GM12873 (cell line): ENCODE data around the gene RPUSD1.

Experiments used
- CTCF ChIP-seq: IDR thresholded peaks from 2 replicates; pipeline ENCODE4 v1.5.1; 2012; ENCODE audit warnings: low read depth, mild to moderate bottlenecking, moderate library complexity, low read length, control low read depth; ENCODE audit not compliant: insufficient read depth; ENCODE audit errors: missing control alignments

Gene RPUSD1

GRCh38 chr16:795580-796229 lies 7.5 kb upstream of the RPUSD1 start:
- no peak for TF ChIP-seq CTCF

GRCh38 chr16:794853-795466 lies 6.8 kb upstream of the RPUSD1 start:
- TF ChIP-seq CTCF, result no peak

GRCh38 chr16:794091-794822 lies 6.1 kb upstream of the RPUSD1 start:
- no peak for TF ChIP-seq CTCF

GRCh38 chr16:793414-793813 lies 5.2 kb upstream of the RPUSD1 start:
- TF ChIP-seq CTCF, result no peak

GRCh38 chr16:792221-792995 lies 4.2 kb upstream of the RPUSD1 start:
- no peak for TF ChIP-seq CTCF

- no peak for TF ChIP-seq CTCF
These were observed 3.0 kb upstream of the RPUSD1 start for GRCh38 chr16:791131-791530.

GRCh38 chr16:790086-790485 lies 1.9 kb upstream of the RPUSD1 start:
- TF ChIP-seq CTCF, result no peak
